ENCODE data around the gene PTCD1. TPM values are rescaled to one million over a fixed set of nuclear protein-coding genes. Genes with fewer than 3 reads are reported as not detected.

PTCD1 gene
- total and polyA plus RNA-seq, 9 of the 15 experiments (the other 6 are each of a cell fraction or from before 2014, with no cell fraction given), result 0.46 to 17.1 (median 6.2) TPM

- peak overlapping the region in 1 of 2 experiments; percentile 65; a peak in 2 of 4 replicates for H3K9ac ChIP-seq (ENCODE audit: insufficient read depth in 1 of 2, low read depth in 2 of 2, low read length in 2 of 2)
- FAIRE-seq (no peak), DNase-seq (ENCODE audit: extremely low read depth in 1 of 4, low spot score in 3 of 4) (no peak), ATAC-seq (peak; percentile 9; the same call in 1 of the 3 replicates)
- peaks cover 96% of the 10 kb centered on the region for H3K36me3 ChIP-seq (ENCODE audit: control insufficient read depth, insufficient read depth, low read length)
- peaks cover 0 to 32% of the 10 kb centered on the region in 2 experiments; a peak in 2 of 5 replicates for H3K4me1 ChIP-seq (replicated peaks in 1 of 2; ENCODE audit: control insufficient read depth in 2 of 2, insufficient read depth in 2 of 2, low read length in 2 of 2)
- H4K20me1 ChIP-seq (replicated peaks; ENCODE audit: control insufficient read depth, insufficient read depth, low read length), result peaks cover 28% of the 10 kb centered on the region; the same call in 1 of the 2 replicates
- H2AFZ ChIP-seq (ENCODE audit: low read depth, low read length), result no peak overlapping the region
- in situ Hi-C loops (cut with MboI), result no loop called here
- 92% methylated on average over 14 of the region's 14 CpGs for WGBS (ENCODE audit: insufficient coverage, low coverage, missing lambda C conversion rate)
- BruUV-seq (replicated peaks), result TSS peak; percentile 92
- ChIA-PET CTCF (ENCODE audit: low intra/inter-chr PET ratio) (no interaction called here), POLR2A (interaction anchor here (0.6 to 4.7 kb wide), 4 partner anchors 9 to 224 kb away, joined by 3 to 35 read pairs (median 5); partner anchors contain the start of genes BUD31 and PDAP1)
- H3K9me3 ChIP-seq (replicated peaks; ENCODE audit: control insufficient read depth, insufficient read depth, low read depth, low read length), result no peaks in the 10 kb centered on the region
- no peak overlapping the region for H3K27ac ChIP-seq (ENCODE audit: extremely low read depth, low read depth, low read length)
- H3K4me3 ChIP-seq, result no peak overlapping the region
- no peaks in the 10 kb centered on the region for H3K27me3 ChIP-seq (ENCODE audit: control insufficient read depth in 2 of 2, insufficient read depth in 2 of 2, low read length in 2 of 2)
- no peak overlapping the region for H3K4me2 ChIP-seq (ENCODE audit: insufficient read depth, low read length)
- H3K9me1 ChIP-seq (ENCODE audit: control insufficient read depth, insufficient read depth, low read length), result no peaks in the 10 kb centered on the region
- no peaks in the 10 kb centered on the region for H3K79me2 ChIP-seq (ENCODE audit: control insufficient read depth, insufficient read depth, low read length)
- intact Hi-C loops (cut with micrococcal nuclease), result no loop called here
- peak; percentile 59 for TF ChIP-seq RBFOX2 (IDR thresholded peaks at IDR 0.05; ENCODE audit: low read depth, low read length)
- no peak for TF ChIP-seq FUS (optimal IDR thresholded peaks at IDR 0.05; ENCODE audit: low read depth, low read length)
- no peak for TF ChIP-seq ZNF77 (CRISPR knock-in tag; IDR thresholded peaks at IDR 0.05)
- TF ChIP-seq KAT2B (IDR thresholded peaks at IDR 0.05; ENCODE audit: low read depth, low read length), result no peak
- TF ChIP-seq POLR2AphosphoS2 (IDR thresholded peaks at IDR 0.05; ENCODE audit: low read length), result peak; percentile 82; the same call in 1 of the 2 replicates
- TF ChIP-seq SMAD4 (CRISPR knock-in tag; conservative IDR thresholded peaks at IDR 0.05), result no peak
- TF ChIP-seq CTCF (IDR thresholded peaks at IDR 0.05 in 2 of 3, conservative IDR thresholded peaks at IDR 0.05 in 1 of 3; ENCODE audit: insufficient read depth in 2 of 3, low read depth in 1 of 3, low read length in 3 of 3), result peak; percentile 12 to 27 (median 24); a peak in 3 of 6 replicates
- peak; percentile 76 for TF ChIP-seq POLR2A (conservative IDR thresholded peaks at IDR 0.05)
- no peak for TF ChIP-seq PCBP1 (IDR thresholded peaks at IDR 0.05; ENCODE audit: low read depth, low read length, poor library complexity, severe bottlenecking)
- TF ChIP-seq E2F8 (IDR thresholded peaks at IDR 0.05; ENCODE audit: low read depth, partially characterized antibody), result no peak
- peak; percentile 61 for TF ChIP-seq SUPT5H (IDR thresholded peaks at IDR 0.05)
- TF ChIP-seq POLR2G (IDR thresholded peaks at IDR 0.05; ENCODE audit: low read depth, low read length), result peak; percentile 71
- no peak for TF ChIP-seq MTF1 (CRISPR knock-in tag; IDR thresholded peaks at IDR 0.05; ENCODE audit: borderline replicate concordance)
- no peak for TF ChIP-seq ZFX (CRISPR knock-in tag; IDR thresholded peaks at IDR 0.05)
- TF ChIP-seq PRPF4 (IDR thresholded peaks at IDR 0.05; ENCODE audit: insufficient read depth, low read depth, low read length, poor library complexity, severe bottlenecking), result no peak
- TF ChIP-seq ATF4 (CRISPR knock-in tag; IDR thresholded peaks at IDR 0.05), result 0 out of 2 replicates have a peak, but pooled peaks have one; percentile 10
- TF ChIP-seq RFX7 (CRISPR knock-in tag; IDR thresholded peaks at IDR 0.05), result no peak
These were observed 42.8 kb downstream of the PTCD1 start for GRCh38 chr7:99395616-99396327.
